ENCODE data around the gene KCNA1. TPM values are rescaled to one million over a fixed set of nuclear protein-coding genes. Genes with fewer than 3 reads are reported as not detected.
A peak's percentile ranks its signal among the peaks of the same experiment; 100 is the strongest.

Gene KCNA1
- total and polyA plus RNA-seq, 2 donors (not counting 1 experiment from before 2014, with no cell fraction given) = not detected

DNA sequence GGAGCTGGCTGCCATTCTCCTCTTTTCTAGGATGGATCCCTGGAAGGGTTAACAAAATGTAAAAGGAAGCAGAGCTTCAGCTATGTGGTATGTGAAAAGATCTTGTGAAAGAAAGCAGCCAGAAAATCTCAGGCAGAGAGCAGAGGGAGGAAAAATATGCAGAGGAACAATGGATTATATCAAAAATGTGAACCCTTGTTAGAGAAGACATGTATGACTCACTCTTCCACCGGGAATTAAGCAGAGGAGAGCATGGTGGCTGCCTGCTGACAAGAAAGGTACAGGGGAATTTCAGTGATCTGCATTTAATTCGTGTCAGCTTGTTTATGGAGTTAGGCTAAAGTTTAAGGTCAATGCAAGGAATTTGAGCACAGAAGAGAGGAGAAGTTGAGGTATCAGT lies 46.3 kb downstream of the KCNA1 start:
- H3K9ac ChIP-seq (ENCODE audit: insufficient read depth, low read length) = no peak overlapping the region
- no peaks in the 10 kb centered on the region for H3K27me3 ChIP-seq (ENCODE audit: control insufficient read depth, insufficient read depth, low read length)
- no peak overlapping the region for H3K4me3 ChIP-seq (replicated peaks in 1 of 4; ENCODE audit: control extremely low read depth in 1 of 4, insufficient read depth in 1 of 4, low read depth in 3 of 4, low read length in 4 of 4)
- H3K36me3 ChIP-seq (ENCODE audit: control insufficient read depth, insufficient read depth, low read length) = no peaks in the 10 kb centered on the region
- H2AFZ ChIP-seq (ENCODE audit: low read length) = no peak overlapping the region
- no peaks in the 10 kb centered on the region for H4K20me1 ChIP-seq (ENCODE audit: control insufficient read depth, extremely low read depth, insufficient read depth, low read length)
- no peaks in the 10 kb centered on the region for H3K79me2 ChIP-seq (ENCODE audit: control insufficient read depth, insufficient read depth, low read length)
- TF ChIP-seq EZH2 (IDR thresholded peaks at IDR 0.05; ENCODE audit: low read length, missing control alignments) = no peak
- no peak for TF ChIP-seq CTCF (conservative IDR thresholded peaks at IDR 0.05 in 1 of 2, IDR thresholded peaks at IDR 0.05 in 1 of 2; ENCODE audit: low read depth in 1 of 2, low read length in 2 of 2)
- peak in 1 of 2 donors; percentile 69 for DNase-seq (ENCODE audit: low read depth in 2 of 2)
- H3K27ac ChIP-seq (ENCODE audit: insufficient read depth, low read length) = no peak overlapping the region
- no peak overlapping the region for H3K4me2 ChIP-seq (ENCODE audit: extremely low read depth, insufficient read depth, low read length)
- no peaks in the 10 kb centered on the region for H3K4me1 ChIP-seq (ENCODE audit: control insufficient read depth, extremely low read depth, insufficient read depth, low read length)
- H3K9me3 ChIP-seq (ENCODE audit: control insufficient read depth, insufficient read depth, low read depth, low read length) = no peaks in the 10 kb centered on the region

DNA sequence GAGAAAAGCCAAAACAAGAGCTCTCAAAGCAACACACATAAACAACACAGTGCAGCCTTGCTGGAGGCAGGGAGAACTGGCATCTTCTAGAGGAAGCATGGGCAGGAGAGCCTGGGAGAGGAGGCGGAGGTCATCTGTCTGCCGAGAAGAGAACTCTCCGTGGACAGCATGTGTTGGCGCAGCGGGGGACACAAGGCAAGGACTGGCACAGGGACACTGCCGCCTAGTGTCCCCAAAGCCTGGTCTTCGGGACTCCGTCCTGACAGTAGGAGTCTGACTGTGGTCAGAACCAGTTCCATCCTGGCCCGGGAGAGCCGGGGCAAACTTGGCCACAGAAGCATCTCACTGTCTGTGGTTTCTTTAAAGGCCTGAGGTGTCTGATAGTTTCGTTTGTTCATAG lies 47.3 kb downstream of the KCNA1 start:
- Histone ChIP-seq H3K27me3 (ENCODE audit: control insufficient read depth, insufficient read depth, low read length) (no peaks in the 10 kb centered on the region), H3K4me1 (ENCODE audit: control insufficient read depth, extremely low read depth, insufficient read depth, low read length) (no peaks in the 10 kb centered on the region), H3K9me3 (ENCODE audit: control insufficient read depth, insufficient read depth, low read depth, low read length) (no peaks in the 10 kb centered on the region), H3K27ac (ENCODE audit: insufficient read depth, low read length) (no peak overlapping the region), H3K4me2 (ENCODE audit: extremely low read depth, insufficient read depth, low read length) (no peak overlapping the region), H3K4me3 (replicated peaks in 1 of 4; ENCODE audit: control extremely low read depth in 1 of 4, insufficient read depth in 1 of 4, low read depth in 3 of 4, low read length in 4 of 4) (no peak overlapping the region), H2AFZ (ENCODE audit: low read length) (no peak overlapping the region), H3K36me3 (ENCODE audit: control insufficient read depth, insufficient read depth, low read length) (no peaks in the 10 kb centered on the region), H3K9ac (ENCODE audit: insufficient read depth, low read length) (no peak overlapping the region), H4K20me1 (ENCODE audit: control insufficient read depth, extremely low read depth, insufficient read depth, low read length) (no peaks in the 10 kb centered on the region), H3K79me2 (ENCODE audit: control insufficient read depth, insufficient read depth, low read length) (no peaks in the 10 kb centered on the region)
- no peak for DNase-seq (ENCODE audit: low read depth in 2 of 2)
- no peak for TF ChIP-seq CTCF (conservative IDR thresholded peaks at IDR 0.05 in 1 of 2, IDR thresholded peaks at IDR 0.05 in 1 of 2; ENCODE audit: low read depth in 1 of 2, low read length in 2 of 2)
- no peak for TF ChIP-seq EZH2 (IDR thresholded peaks at IDR 0.05; ENCODE audit: low read length, missing control alignments)

GRCh38 chr12:4957761-4958160 lies 48.1 kb downstream of the KCNA1 start:
- no peak overlapping the region for H3K4me3 ChIP-seq (replicated peaks in 1 of 4; ENCODE audit: control extremely low read depth in 1 of 4, insufficient read depth in 1 of 4, low read depth in 3 of 4, low read length in 4 of 4)
- H3K27me3 ChIP-seq (ENCODE audit: control insufficient read depth, insufficient read depth, low read length) = no peaks in the 10 kb centered on the region
- no peaks in the 10 kb centered on the region for H3K79me2 ChIP-seq (ENCODE audit: control insufficient read depth, insufficient read depth, low read length)
- H2AFZ ChIP-seq (ENCODE audit: low read length) = no peak overlapping the region
- no peak overlapping the region for H3K9ac ChIP-seq (ENCODE audit: insufficient read depth, low read length)
- no peaks in the 10 kb centered on the region for H3K9me3 ChIP-seq (ENCODE audit: control insufficient read depth, insufficient read depth, low read depth, low read length)
- no peaks in the 10 kb centered on the region for H3K4me1 ChIP-seq (ENCODE audit: control insufficient read depth, extremely low read depth, insufficient read depth, low read length)
- no peak overlapping the region for H3K4me2 ChIP-seq (ENCODE audit: extremely low read depth, insufficient read depth, low read length)
- H3K36me3 ChIP-seq (ENCODE audit: control insufficient read depth, insufficient read depth, low read length) = no peaks in the 10 kb centered on the region
- no peak for TF ChIP-seq CTCF (conservative IDR thresholded peaks at IDR 0.05 in 1 of 2, IDR thresholded peaks at IDR 0.05 in 1 of 2; ENCODE audit: low read depth in 1 of 2, low read length in 2 of 2)
- TF ChIP-seq EZH2 (IDR thresholded peaks at IDR 0.05; ENCODE audit: low read length, missing control alignments) = no peak
- no peak overlapping the region for H3K27ac ChIP-seq (ENCODE audit: insufficient read depth, low read length)
- DNase-seq (ENCODE audit: low read depth in 2 of 2) = no peak
- no peaks in the 10 kb centered on the region for H4K20me1 ChIP-seq (ENCODE audit: control insufficient read depth, extremely low read depth, insufficient read depth, low read length)
